Iris pigment epithelial cell (primary cell): ENCODE measurements around the gene FAM181A.

Experiments
- DNase-seq: peaks from one replicate; pipeline ENCODE4 v3.0.0-alpha.2; 2011; ENCODE audit warnings: low read depth

Gene FAM181A

DNA sequence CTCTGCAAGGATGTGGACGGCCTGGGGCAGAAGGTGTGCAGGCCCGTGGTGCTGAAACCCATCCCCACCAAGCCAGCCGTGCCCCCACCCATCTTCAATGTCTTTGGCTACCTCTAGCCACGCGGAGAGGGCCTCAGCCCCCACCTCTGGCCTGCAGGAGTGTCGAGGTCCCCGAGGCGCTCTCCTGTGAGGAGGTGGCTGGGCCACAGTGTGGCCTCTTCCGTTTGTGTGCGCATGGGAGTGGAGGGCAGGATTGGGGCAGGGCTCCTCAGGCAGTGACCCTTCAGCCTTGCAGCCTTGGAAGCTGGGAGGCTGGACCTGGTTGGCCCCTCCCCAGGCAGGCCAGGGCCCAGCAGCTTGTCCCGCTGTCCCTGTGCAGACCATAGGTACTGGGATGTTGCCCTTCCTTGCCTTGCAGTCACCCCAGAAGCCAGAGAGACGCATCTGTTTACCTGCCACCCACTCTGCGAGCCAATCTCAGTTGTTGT, 1.9 kb downstream of the FAM181A start:
- no peak for DNase-seq

DNA sequence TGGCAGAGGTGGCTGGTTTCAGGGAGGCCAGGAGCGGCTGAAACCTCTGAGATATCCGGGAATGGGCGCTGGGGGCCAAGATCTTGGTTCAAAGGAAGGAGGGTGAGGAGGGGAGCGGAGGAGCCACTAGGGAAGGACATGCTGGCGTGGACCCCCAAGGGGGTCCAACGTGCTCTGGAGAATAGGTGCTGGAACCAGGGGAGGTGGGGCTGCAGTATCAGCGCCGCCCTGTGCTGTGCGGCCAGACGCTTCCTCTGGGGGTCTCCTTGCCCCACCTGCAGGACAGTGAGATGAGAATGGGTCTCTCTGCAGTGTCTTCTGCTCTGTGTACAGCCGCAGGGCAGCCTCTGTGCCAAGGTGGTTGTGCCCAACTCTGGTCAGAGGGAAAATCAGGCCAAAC, 2.5 kb downstream of the FAM181A start:
- DNase-seq: no peak

DNA sequence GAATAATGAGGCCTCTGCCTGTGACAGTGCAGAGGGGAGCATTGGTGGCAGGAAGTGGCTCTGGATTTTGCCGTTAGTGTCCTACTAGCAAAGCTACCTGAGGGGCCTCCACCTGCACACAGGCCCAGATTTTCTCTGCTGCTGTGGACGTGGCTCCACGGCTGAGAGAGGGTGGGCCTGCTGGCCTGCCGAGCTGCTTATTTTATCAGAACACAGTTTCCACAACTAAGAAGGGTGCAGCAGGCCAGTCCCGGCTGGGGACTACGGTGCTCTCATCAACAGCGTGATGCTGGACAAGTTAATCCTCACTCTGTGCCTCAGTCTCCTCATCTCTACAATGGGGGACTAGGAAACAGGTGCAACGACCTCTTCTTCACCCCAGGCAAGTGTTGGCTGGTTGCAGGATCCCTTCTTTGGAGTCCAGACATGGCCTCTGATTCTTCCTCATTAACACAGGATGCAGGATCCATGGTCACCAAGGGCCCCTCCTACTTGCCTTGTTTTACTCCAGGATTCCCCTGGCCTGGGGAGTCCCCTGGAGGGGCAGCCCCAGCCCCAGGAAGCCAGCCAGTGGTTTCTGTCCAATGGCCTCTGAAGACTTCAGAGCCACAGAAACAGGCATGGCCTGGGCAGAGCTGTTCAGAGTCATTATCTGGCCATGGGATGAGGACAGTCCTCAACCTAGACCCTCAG, 3.3 kb downstream of the FAM181A start:
- no peak for DNase-seq

DNA sequence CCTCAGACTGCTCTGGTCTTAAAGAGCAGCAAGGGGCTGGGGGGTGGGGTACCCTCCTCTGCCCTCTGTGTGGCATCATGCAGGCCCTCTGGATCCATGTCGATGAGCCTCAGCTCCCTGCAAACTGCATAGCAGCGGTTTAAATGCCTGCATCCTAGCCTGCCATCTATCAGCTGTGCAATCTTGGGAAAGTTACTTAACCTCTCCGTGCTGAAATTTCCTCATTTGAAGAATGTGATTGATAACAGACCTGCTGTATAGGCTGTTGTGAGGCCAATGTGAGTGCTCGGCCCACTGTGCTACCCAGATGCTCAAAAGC, 3.8 kb downstream of the FAM181A start:
- DNase-seq: no peak

DNA sequence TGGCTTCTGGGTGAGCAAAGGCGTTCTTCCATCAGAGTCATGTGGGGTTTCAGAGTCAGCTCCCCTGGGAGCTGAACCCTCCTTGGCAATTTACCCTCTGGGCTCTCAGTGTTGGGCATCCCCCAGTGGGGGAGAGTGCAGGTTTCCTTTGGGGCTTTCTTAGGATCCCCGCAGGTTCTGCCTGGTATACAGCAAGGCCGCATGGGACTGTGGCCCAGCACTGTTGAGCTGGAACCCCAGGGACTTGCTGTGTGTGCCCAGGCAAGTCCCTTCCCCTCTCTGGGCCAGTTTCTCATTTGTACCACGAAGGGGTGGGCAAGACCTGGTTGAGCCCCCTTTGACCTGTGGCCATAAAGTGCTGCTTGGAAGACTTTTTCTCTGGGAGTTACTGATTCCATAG, 5.5 kb downstream of the FAM181A start:
- no peak for DNase-seq

DNA sequence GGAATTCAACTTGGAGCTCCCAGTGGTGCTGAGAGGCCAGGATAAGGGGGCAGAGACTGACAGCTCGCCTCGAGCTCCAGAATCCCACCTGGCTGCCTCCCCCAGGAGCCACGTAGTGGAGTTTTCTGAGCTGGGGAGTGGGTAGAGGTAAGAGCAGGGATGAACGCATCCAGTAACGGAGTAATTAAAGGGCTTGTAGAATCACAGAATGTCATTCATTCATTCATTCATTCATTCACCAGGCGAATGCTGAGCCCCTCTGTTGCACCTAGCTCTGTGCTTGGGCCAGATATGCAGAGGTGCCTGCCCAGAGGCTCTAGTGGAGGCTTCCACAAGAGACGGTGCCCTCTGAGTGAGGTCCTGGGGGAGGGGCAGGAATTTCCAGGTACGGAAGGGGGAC, 8.1 kb downstream of the FAM181A start:
- DNase-seq: no peak

DNA sequence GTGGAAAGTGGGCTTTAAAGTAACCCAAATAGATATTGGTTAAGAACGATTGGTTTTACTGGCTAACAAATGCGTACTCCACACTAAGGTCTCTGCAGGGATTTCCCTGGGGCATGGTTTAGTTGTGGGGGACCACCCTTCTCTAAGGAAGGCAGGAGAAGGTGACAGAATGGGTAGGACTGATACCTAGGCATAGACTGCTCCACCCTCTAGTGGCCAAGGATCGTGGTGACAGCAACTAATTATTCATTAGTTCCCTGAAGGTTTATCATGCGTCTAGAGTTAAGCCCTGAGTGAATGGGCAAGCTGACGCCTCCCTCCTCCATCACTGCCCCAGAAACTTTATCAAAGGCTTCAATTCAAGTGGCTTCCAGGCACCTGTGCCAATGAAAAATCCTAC, 9.1 kb downstream of the FAM181A start:
- no peak for DNase-seq

DNA sequence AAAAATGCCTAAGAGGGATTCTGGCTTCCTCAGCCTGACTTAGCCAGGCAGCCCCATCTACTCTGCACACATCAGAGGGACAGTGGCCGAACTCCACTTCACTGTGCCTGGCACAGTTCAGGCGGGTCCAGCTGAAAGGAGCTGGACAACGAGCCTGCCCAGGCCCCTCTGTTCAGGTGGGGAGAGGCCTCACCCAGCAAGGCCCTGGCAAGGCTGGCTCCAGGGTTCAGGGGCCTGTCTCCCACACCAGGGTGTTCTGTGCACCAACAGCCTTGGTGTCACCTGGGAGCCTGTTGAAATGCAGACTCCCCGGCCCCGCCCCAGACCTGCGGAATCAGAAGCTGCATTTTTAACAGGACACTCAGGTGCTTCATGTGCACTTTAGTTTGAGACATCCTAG, 9.8 kb downstream of the FAM181A start:
- no peak for DNase-seq

DNA sequence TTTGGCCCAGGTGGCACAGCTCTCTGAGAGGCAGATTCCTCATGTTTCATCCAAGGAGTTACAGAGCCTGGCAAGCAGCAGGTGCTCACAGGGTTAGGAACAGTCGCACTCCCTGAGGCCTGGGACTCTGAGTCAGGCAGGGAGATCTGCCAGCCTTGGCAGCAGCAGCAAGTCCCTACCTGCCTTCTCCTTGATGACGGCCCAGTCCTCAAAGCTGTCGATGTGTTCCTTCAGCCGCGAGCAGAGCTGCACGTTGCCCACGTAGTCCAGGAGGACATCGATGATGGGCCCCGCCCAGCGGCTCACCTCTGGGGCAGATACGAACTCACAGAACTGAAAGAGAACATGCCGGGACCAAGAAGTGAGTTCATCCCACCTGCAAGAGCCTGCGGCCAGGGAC, 10.4 kb downstream of the FAM181A start:
- no peak for DNase-seq

DNA sequence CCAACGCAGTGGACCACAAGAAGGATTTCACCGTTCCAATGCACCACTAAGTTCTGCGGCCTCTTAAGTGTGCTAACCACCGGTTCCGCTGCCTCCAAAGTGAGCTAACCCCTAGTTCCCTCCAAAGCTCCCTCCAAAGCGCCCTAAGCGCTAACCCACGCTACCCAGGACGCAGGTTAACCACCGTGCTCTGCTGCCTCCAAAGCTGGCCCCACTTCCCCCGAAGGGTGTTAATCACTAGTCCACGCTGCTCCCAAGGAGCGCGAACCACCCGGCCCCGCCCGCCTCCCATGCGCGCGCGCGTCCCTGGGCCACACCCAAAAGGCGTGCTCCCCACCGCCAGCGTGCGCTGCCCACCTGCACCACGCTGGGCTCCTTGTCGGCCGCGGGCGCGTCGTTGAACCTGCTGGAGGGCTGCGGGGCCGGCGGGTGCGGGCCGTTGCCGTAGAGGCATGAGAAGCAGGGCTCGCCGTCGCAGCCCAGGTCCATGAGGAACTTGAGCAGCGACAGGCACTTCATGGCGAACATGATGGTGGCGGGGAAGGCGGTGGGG, 11.7 kb downstream of the FAM181A start:
- DNase-seq: no peak

DNA sequence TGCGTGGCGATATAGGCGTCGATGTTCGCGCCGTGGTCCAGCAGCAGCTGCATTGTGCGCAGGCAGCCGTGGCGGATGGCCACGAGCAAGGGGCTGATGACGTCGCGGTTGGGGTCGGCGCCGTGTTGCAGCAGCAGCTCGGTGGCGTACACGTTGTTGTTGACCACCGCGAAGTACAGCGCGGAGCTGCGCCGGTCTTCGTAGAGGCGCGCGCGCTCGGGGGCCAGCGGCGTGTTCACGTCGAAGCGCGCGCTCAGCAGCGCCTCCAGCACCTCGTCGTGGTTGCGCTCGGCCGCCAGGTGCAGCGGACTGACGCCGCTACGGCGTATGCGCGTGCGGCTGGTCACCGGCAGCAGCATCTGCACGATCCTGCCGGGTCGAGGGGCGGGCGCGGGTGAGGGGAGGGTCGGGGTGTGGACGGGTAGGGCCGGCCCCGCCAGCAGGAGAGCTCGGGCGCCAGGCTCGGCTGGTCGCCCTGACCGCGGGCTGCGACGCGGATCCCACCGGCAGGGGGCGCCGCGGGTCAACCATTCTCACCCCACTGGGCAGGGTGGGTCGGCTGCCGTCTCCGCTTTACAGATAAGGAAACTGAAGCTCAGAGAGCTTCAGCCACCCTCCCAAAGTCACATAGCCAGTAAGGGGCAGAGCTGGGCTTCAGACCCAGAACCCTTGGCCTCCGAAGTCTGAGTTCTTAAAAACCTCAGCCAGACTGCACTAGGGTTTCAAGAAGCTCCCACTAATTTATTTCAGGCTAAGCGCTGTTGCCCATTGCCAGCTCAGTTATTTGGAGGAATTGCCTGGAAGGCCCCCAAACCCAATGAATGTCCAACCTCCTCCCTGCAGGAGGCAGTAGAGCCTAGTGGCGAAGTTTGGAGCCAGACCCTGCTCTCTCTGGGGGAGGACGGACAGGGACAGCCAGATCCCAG, 12.4 kb downstream of the FAM181A start:
- DNase-seq: peak; percentile 65

DNA sequence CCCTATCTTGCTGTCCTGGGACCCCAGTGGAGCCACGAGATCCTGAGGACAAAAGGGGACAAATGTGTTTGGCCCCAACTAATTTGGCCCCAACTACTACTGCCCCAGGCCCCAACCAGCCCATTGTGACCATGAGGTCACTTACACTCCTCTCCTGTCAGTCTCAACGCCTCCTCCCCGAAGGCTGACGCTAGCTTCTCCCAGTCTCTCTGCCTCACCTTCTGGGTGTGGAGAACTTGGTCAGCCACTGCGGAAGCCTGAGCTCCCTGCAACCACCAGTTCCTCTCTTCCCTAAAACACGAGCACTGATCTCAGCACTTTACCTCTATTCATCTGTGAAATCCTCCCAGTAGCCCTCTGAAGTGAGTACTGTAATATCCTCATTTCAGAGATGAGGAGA, 13.3 kb downstream of the FAM181A start:
- DNase-seq: no peak

DNA sequence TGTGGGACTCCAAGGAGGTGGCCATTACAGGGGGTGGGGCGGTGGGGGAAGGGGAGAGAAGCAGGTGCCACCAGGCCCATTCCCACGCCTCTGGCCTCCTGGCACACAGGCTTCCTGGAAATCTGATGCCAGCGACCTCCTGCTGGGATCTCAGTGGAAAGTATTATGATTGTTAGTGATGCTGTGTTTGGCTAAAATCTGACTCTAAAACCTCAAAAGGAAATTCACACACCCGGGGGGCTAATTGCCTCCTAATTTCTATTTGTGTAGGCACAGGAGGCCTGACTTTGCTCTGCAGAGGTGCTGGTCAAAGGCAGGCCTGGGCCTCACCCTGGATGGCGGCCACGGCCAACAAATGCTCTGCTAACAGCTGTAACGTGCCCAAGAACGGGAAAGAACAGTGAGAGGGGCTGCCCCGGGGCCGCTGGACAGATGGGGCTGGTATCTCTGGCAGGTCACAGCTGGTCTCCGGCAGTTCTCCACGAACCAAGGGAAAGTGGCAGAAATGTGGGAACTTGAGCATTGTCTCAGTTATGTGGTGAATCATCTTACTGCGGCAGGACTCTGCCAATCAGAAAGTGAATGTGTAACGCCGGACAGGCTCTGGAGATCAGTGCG, 14.3 kb downstream of the FAM181A start:
- DNase-seq: peak; percentile 70

DNA sequence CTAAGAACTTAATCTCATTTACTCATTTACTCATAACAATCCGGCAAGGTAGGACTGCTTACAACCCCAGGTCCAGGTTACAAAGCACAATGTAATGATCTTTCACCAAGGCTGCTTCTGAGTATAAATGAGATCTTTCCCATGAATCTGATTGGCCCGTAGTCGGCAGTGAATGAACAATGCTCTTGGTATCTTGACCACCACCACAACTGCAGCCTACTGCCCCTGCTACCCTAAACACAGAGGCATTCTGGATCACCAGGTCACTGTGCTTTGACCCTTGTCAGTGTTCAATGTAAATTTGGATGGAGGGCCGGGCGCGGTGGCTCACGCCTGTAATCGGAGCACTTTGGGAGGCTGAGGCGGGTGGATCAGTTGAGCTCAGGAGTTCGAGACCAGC, 15.9 kb downstream of the FAM181A start:
- peak; percentile 77 for DNase-seq

DNA sequence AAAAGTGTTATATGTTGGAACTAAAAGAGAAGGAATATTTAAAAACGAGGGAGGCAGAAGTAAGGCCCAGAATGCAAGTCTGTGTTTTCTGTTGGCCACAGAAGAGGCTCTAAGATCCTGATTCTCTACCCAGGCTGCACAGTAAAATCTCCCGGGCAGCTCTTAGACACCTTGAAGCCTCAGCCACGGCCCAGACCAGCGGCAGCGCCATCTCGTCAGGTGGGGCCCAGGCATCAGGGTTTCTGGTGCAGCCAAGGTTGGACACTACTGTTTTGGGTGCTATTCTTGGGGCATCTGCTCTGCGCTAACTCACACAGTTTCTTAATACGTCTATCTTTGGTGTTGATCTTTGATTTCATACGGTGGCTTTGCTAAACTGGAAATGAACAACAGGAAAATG, 16.8 kb downstream of the FAM181A start:
- DNase-seq: no peak

DNA sequence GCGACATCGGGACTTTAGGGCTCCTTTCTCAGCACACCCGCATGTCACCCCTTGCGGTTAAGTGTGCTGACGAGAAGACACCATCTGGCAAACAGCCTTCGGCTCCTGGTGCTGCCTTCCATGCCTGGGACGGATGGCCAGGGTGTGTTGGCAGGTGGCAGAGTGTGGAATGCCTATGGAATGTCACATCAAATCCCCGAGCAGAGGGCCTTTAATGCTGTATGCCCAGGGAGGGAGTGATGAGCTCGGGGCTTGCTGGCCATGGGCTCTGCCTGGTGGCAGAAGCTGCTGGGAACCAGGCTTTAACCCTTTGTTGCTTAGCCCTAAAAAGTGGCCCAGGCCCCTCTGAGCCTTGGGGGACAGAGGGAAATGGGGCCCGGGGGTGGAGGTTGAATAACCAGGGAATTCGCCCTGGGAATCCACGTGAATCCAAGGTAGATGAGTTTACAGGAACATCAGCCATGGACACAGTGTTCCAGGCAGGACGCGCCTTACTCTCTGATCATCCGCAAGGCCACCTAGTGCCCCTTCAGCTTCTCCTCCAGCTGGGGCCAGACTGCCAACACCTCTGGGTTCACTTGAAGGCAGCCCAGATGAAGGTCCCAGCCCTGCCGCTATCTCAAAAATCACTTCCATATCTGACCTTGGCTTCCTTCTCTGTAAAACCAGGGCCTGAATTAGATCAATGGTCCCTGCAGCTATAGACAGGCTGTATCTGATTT, 17.4 kb downstream of the FAM181A start:
- no peak for DNase-seq

DNA sequence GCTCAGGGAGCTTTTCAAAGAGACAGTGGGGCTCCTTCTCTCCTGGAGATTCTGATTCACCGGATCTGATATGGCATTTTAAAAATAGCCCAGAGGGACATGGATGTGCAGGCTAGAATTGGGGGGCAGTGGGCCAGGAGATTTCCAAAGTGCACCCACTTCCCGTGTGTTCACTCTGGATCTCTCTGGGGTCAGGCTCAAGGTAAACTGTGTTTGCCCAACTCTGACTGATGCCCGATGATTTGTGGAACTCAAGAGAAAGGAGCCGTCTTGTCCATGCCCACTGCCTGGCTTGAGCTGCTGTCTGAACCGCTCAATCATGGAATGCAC, 17.9 kb downstream of the FAM181A start:
- DNase-seq: no peak

DNA sequence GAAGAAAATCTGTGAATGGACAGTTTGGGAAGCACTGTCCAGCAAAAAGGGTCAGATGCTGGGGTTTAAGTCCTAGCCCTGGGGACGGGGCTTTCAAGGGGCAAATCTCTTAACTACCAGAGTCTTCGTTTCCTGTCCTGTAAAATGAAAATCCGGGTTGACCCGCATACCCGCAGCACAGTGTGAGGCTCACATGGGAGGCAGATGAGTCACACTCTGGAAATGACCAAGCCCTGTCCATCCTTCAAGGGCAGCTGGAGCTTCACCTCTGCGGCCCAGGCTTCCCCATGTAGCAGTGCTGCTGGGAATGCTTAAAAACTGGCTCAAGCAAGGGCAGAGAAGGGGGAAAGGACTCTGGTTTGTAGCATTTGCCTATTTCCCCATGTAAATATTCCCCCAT, 19.0 kb downstream of the FAM181A start:
- DNase-seq: peak; percentile 48

DNA sequence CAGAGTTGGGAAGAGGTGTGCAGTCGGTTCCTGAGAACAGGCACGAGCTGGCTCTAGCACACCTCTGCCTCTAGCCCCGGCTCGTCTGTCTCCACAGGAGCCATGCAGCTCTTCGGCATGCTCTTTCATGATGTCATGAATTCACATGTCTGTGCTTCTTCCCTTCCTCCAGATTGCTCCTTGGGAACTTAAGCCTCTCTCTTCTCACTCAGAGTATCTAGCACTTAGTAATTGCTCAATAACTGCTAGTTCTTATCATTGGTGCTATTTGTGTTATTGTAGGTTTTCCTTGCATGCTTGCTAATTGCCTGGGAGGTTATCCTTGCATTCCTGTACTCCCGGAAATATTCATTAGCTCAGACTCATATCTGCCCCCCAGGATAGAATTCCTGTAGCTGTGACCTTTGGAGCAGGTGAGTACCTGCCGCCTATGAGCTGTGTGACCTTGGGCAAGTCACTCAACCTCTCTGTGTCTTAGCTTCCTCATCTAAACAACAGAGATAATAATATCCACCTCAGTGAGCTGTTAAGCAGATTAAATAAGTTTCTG, 19.5 kb downstream of the FAM181A start:
- DNase-seq: peak; percentile 58

DNA sequence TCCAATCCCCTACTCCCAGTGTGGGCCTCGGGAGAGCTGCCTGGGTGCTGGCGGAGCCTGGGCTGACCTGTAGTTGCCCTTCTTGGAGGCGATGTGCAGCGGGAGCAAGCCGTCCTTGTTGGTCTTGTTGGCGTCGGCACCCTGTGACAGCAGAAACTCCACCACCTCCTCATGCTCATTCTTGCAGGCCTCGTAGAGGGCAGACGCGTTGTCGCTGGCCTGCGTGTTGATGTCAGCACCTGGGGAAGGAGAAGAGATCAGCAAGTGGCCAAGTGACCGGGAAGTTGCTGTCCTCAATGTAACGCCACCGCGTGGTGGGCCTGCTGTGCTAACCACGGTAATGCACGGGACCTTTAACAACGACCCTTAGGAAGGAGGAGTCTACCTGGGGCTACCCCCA, 20.1 kb downstream of the FAM181A start:
- DNase-seq: no peak

DNA sequence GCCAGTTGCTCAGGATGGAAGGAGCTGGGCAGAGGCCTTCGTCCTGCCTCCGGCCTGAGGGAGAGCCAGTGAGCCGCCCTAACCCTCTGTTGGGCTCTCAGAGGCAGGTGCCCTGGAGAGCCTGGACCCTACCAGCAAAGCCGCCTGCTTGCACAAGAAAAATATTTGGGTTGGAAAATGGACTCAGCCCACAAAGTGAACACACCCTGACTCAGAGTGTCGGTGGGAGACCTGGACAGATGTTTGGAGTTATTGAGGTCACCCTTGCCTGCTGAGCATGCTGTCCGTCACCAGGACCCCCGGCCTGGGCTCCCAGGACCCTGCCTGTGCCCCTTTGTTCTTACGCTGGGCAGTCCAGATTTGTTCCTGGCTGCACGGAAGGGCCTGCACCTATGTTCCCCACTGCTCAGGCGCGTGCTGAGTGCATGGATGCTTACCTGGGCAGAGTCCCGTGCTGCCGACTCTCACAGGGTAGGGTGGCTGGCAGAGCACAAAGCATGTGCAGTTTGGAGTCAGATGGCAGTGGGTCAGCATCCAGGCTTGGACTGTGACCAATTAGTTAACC, 22.4 kb downstream of the FAM181A start:
- DNase-seq: no peak
